ENCODE results near the gene RFXAP.

RFXAP gene

GRCh38 chr13:36817996-36818803, 822 bp upstream of the RFXAP start:
- no peak for DNase-seq

DNA sequence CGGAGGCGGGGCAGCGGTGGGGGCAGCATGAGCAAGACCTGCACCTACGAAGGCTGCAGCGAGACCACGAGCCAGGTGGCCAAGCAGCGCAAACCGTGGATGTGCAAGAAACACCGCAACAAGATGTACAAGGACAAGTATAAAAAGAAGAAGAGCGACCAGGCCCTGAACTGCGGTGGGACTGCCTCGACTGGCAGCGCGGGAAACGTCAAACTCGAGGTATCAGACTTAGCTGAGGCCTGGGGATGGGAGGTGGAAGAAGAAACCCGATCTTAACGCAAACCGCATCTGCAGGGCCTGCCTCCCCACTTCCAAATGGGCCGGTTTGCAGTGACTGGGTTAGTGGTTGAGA, 693 bp downstream of the RFXAP start:
- peak; percentile 38 for DNase-seq

- DNase-seq = no peak
These were observed 1.2 kb downstream of the RFXAP start for GRCh38 chr13:36820222-36820621.

- no peak for DNase-seq
These were observed 3.8 kb downstream of the RFXAP start for GRCh38 chr13:36822785-36823184.

DNA sequence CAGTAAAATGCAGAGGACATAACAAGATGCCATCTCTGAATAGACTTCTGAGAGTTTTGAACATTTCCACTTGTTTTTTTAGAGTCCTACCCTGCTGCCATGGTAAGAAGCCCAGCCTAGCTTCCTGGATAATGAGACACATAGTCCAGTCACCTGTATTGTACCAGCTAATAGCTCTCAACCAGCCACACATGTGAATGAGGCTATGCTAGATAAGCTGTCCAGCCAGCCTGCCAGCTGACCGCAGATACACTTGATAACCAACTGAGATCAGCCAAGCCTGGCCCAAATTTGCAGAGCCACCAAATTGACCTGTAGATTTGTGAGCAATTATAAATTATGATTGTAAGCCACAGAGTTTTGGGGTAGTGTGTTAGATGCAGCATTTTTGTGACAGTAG, 10.7 kb downstream of the RFXAP start:
- no peak for DNase-seq

GRCh38 chr13:36831291-36831690, 12.3 kb downstream of the RFXAP start:
- no peak for DNase-seq

GRCh38 chr13:36834299-36834698, 15.3 kb downstream of the RFXAP start:
- no peak for DNase-seq

DNA sequence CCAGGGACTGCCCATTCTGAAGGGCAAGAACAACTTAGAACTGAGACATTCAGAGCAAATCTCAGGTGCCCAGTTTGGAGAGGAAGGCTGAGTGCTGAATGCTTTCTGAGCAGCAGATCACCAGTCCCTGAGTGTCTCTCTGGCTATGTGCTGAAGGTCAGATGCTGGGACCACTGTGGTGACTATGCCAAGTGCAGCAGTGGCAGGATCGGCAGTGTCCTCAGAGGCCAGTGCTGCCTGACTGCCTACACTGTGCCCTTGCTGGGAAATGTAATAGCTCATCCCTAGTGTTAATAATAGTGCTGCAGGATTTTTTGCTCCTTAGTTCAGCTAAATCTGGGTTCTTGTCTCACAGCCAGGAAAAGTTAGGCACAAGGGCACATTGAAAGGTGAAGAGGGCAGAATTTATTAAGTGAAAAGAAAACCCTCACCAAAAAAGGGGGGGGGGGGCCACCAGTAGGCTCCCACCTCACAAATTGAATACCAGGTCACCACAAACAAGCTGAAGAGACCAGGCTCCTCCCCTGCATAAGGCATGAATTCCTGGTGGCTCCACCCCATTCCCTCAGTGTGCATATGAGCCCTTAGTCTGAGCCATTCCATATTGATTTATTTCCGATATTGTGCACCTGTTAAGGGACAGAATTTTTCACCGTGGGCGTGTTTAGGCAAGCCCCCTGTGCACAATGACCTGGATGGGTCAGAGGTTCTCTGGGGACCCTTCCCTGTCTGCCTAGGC, 18.5 kb downstream of the RFXAP start:
- DNase-seq = no peak

- no peak for DNase-seq
These were observed 20.3 kb downstream of the RFXAP start for GRCh38 chr13:36839281-36839680.

DNA sequence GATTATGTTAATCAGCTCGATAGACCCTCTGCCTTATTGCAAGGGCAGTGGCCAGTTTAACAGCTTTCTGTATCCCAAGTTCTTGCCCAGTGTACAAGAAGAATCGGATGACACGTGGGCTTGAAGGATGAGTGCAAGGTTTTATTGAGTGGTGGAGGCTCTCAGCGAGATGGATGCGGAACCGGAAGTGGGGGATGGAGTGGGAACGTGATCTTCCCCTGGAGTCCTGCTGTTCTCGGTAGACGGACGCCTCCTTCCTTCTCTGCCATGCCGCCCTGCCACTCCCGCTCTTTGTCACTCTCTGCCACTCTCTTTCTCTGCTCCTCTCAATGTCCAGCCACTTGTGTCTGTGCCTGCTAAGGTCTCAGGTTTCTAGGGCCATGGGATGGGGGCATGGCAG, 21.0 kb downstream of the RFXAP start:
- DNase-seq = no peak

GRCh38 chr13:36840718-36841250, 21.8 kb downstream of the RFXAP start:
- no peak for DNase-seq

DNA sequence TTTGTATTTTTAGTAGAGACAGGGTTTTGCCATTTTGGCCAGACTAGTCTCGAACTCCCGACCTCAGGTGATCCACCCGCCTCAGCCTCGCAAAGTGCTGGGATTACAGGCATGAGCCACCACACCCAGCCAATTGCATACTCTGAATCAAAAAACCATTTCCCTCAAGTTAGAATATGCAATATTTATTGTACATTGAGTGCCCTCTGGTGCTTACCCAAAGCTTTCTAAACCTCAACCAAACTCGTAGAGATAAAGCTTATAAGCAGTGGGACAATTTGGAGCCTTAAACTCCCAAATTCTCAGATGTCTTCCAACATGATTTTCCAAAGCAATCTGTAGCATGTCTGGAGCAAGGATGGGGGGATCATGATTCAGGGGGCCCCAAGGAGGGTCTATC, 22.4 kb downstream of the RFXAP start:
- no peak for DNase-seq

DNA sequence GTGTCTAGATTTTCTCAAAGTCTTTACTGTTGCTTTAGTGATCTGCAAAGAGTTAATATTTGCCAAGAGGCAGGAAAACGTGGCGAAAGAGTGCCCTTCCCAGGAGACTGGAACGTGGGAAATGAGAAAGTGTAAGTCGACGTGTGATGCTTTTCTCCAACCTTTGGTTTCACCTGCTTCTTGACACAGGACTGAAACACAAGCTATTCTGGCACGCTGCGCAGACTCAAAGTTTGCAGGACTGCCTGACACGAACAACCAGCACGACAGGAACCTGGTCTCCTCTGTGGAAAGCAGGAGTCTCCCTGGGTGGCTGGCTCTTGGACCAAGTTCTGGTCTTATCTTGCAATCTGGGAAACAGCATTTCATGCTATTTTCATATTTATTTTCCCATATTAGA, 28.6 kb downstream of the RFXAP start:
- no peak for DNase-seq

- no peak for DNase-seq
These were observed 29.4 kb downstream of the RFXAP start for GRCh38 chr13:36848199-36848982.

GRCh38 chr13:36850790-36851438, 31.9 kb downstream of the RFXAP start:
- no peak for DNase-seq

- no peak for DNase-seq
These were observed 38.2 kb downstream of the RFXAP start for GRCh38 chr13:36857253-36857652.

DNA sequence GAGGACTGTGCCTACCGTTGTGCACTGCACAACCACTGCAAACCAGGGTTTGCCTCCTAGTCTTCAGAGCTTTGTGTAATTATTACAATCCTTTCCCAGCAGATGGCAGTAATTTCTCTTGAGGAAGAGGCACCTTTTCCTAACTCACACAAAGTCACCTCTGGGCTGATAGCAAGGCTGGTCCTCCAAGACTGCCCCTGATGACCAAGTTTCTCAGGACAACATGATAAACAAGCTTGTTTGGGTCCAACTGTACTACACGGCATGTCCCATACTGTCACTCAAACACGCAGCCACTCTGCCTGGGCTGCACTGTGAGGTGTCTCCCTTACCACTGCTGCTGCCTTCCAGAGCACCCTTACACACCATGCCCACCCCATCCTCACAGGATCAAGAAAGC, 39.3 kb downstream of the RFXAP start:
- DNase-seq = no peak

- no peak for DNase-seq
These were observed 40.2 kb downstream of the RFXAP start for GRCh38 chr13:36859259-36859658.

DNA sequence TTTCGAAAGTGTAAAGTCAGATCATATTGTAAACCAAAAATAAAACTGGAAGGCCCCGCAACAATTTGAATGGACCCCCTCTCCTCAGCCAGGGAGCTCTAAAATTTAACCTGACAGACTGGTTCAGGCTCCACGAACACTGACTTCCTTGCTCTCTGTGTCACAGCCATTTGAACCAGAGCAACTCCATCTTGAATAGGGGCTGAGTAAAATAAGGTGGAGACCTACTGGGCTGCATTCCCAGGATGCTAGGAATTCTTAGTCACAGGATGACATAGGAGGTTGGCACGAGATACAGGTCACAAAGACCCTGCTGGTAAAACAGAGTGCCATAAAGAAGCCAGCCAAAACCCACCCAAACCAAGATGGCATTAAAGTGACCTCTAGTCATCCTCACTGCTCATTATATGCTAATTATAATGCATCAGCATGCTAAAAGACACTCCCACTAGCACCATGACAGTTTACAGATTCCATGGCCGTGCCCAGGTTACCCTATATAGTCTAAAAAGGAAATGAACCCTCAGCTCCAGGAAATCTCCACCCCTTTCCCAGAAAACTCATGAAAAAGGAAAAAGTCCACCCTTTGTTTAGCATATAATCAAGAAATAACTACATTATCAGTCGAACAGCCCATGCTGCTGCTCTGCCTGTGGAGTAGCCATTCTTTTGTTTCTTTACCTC, 43.1 kb downstream of the RFXAP start:
- DNase-seq = no peak

DNA sequence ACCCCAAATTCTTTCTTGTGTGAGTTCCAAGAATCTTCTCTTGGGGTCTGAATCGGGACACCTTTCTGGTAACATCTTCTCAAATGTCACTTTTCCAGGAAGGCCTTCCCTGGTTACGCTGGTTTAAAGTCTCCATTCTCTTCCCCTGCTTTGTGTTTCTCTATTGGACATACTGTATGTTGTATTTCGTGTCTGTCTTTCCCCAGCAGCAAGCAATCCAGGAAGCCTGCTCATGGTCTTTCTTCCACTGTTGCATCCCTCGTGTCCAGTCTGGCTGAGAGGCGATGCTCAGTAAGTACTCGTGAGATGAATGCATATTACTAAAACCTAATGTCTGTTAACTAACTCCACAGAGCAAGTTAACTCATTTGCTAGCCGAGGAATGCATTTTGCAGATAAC, 43.7 kb downstream of the RFXAP start:
- DNase-seq = no peak

DNA sequence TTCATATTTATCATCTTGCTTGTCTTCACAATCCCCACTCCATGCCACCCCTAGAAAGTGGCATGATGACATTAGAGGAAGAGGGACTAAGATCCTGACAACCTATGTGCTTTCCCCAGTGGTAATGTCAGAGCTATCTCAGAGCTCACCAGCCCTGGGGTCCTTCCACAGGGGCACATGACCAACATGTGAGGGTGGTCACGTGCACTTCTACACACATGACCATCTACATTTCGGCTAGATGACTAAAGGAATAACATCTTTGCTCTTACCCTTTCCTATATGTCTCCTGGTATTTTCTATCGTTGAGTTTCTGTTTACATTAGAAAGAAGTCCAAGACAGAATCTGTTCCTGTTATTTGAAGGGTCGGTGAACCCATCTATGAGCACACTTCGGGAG, 46.2 kb downstream of the RFXAP start:
- no peak for DNase-seq

DNA sequence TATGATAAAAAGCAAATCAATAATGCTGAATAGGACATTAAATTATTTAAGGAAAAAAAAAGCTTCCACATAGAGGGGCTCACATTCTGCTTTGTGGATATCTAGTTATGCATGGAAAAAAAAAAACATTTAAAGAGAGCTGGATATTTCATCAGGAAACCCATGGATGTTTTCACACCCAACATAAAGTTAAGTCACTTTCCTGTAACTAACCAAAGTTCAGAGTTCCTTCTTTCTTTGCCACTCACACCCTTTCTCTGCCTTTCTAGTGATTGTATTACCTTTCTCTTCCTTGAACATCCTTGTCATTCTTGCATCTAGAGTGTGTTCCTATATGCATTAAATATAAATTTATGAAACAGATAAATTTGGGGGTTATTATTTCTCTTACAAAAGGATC, 47.2 kb downstream of the RFXAP start:
- no peak for DNase-seq
